Activated CD8-positive, alpha-beta memory T cell treated with anti-CD3 and anti-CD28 coated beads, Interleukin-2, amount 50 U/mL, for 24 hours (primary cell): ENCODE data around the gene RNF215.
"Not testable (repeated sequence)": the region's sequence is repeated elsewhere in the genome, so short reads cannot be mapped to it uniquely, and the experiment has no call there.

ENCODE experiments used
- DNase-seq: peaks from one replicate; pipeline ENCODE4 v3.0.0-alpha.2; 2020; ENCODE audit errors: extremely low read depth

The RNF215 gene

GRCh38 chr22:30362651-30363281, 24.4 kb downstream of the RNF215 start:
- no peak for DNase-seq

- DNase-seq: no peak
Observed at GRCh38 chr22:30361916-30362650, 25.1 kb downstream of the RNF215 start.

GRCh38 chr22:30358541-30358940, 28.7 kb downstream of the RNF215 start:
- DNase-seq: no peak

- no peak for DNase-seq
Observed at GRCh38 chr22:30357650-30358215, 29.5 kb downstream of the RNF215 start.

GRCh38 chr22:30357236-30357570, 30.0 kb downstream of the RNF215 start:
- no peak for DNase-seq

- DNase-seq: peak; percentile 61
Observed at GRCh38 chr22:30356449-30357235, 30.6 kb downstream of the RNF215 start, which contains the start of the genes CCDC157 and SF3A1. Gene CCDC157, plus strand, starts transcription at chr22:30357007. Its CDS starts 8,994 bp downstream, at chr22:30366001. Gene SF3A1, minus strand, starts transcription at chr22:30356894. Its CDS starts 102 bp downstream, at chr22:30356792.

GRCh38 chr22:30354644-30355043, 32.6 kb downstream of the RNF215 start:
- DNase-seq: no peak

- DNase-seq: no peak
Observed at GRCh38 chr22:30351226-30351625, 36.0 kb downstream of the RNF215 start.

GRCh38 chr22:30348809-30349208, 38.4 kb downstream of the RNF215 start:
- no peak for DNase-seq

GRCh38 chr22:30348404-30348803, 38.8 kb downstream of the RNF215 start:
- no peak for DNase-seq

- DNase-seq: no peak
Observed at GRCh38 chr22:30347255-30347892, 39.8 kb downstream of the RNF215 start.

- no peak for DNase-seq
Observed at GRCh38 chr22:30344447-30345200, 42.6 kb downstream of the RNF215 start.

GRCh38 chr22:30340911-30341685, 46.1 kb downstream of the RNF215 start:
- no peak for DNase-seq

GRCh38 chr22:30338802-30339201, 48.4 kb downstream of the RNF215 start:
- no peak for DNase-seq

GRCh38 chr22:30338341-30338740, 48.9 kb downstream of the RNF215 start:
- DNase-seq: not testable (repeated sequence)

- DNase-seq: no peak
Observed at GRCh38 chr22:30337461-30337778, 49.8 kb downstream of the RNF215 start.

GRCh38 chr22:30336752-30337460, 50.3 kb downstream of the RNF215 start:
- no peak for DNase-seq

- DNase-seq: no peak
Observed at GRCh38 chr22:30335236-30335635, 52.0 kb downstream of the RNF215 start.

GRCh38 chr22:30334646-30335045, 52.6 kb downstream of the RNF215 start:
- DNase-seq: no peak

GRCh38 chr22:30333707-30334087, 53.5 kb downstream of the RNF215 start:
- DNase-seq: no peak
